ENCODE results near the gene TXLNA. TPM values are rescaled to one million over a fixed set of nuclear protein-coding genes. Genes with fewer than 3 reads are reported as not detected.

The TXLNA gene
- total RNA-seq, 1 experiment from 2014 or later, result 35.0 TPM

DNA sequence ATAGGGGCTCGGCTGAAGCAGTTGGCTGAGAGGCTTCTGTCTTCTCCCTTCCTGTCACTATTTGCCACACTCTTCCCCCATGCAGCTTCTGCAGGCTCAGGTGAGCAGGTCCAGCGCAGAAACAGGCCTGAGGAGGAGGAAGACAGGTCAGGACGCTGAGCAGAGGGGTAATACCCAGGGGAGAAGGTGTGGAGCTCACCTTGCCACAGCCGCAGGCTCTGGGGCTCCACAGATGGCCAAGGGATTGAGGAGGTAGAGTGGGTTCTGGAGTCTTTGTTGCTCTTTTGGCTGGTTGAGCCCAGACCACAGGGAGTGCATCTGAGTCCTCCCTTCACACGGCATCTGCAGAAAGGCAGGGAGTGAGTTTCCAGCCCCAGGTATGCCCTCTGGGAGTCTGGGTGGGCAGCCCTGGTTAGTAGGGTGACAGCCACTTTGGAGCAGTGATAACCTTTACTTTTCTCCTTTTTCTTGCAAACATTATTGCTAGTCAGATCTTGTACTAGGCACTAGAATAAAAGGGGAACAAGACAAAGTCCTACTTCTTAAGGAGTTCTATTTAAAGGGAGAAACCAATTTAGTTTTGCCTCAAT is 52.5 kb downstream of the TXLNA start:
- DNase-seq, result no peak
- Mint-ChIP-seq H3K27ac (ENCODE audit: unreplicated experiment) (no peak overlapping the region), H3K4me1 (ENCODE audit: low read depth, unreplicated experiment) (no peaks in the 10 kb centered on the region), H3K4me3 (ENCODE audit: unreplicated experiment) (no peak overlapping the region), H3K9me3 (ENCODE audit: unreplicated experiment) (no peaks in the 10 kb centered on the region), H3K36me3 (ENCODE audit: insufficient read depth, unreplicated experiment) (peaks cover 29% of the 10 kb centered on the region), H3K27me3 (ENCODE audit: insufficient read depth, unreplicated experiment) (no peaks in the 10 kb centered on the region)
- ChIA-PET POLR2A (no interaction called here), CTCF (interaction anchor here (0.5 kb wide), 2 partner anchors 26 to 78 kb away, joined by 3 to 4 read pairs; no protein-coding TSS in a partner anchor)
- intact Hi-C loops (cut with micrococcal nuclease; ENCODE audit: unreplicated experiment), result no loop called here
- Histone ChIP-seq H3K9me3 (no peaks in the 10 kb centered on the region), H3K27me3 (replicated peaks; ENCODE audit: control insufficient read depth, insufficient read depth, low read length) (no peaks in the 10 kb centered on the region), H3K4me1 (no peaks in the 10 kb centered on the region), H3K4me3 (ENCODE audit: low read depth, low read length) (no peak overlapping the region), H3K36me3 (ENCODE audit: control insufficient read depth, insufficient read depth, low read length) (peaks cover 1% of the 10 kb centered on the region; the same call in 1 of the 2 replicates)
- BruUV-seq (replicated peaks), result no TSS peak
- TF ChIP-seq, protein P1, sequence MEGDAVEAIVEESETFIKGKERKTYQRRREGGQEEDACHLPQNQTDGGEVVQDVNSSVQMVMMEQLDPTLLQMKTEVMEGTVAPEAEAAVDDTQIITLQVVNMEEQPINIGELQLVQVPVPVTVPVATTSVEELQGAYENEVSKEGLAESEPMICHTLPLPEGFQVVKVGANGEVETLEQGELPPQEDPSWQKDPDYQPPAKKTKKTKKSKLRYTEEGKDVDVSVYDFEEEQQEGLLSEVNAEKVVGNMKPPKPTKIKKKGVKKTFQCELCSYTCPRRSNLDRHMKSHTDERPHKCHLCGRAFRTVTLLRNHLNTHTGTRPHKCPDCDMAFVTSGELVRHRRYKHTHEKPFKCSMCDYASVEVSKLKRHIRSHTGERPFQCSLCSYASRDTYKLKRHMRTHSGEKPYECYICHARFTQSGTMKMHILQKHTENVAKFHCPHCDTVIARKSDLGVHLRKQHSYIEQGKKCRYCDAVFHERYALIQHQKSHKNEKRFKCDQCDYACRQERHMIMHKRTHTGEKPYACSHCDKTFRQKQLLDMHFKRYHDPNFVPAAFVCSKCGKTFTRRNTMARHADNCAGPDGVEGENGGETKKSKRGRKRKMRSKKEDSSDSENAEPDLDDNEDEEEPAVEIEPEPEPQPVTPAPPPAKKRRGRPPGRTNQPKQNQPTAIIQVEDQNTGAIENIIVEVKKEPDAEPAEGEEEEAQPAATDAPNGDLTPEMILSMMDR (IDR thresholded peaks at IDR 0.05; ENCODE audit: insufficient read depth in 1 of 2, low read depth in 1 of 2, low read length in 1 of 2, severe bottlenecking in 1 of 2, unreplicated experiment in 1 of 2), result no peak

DNA sequence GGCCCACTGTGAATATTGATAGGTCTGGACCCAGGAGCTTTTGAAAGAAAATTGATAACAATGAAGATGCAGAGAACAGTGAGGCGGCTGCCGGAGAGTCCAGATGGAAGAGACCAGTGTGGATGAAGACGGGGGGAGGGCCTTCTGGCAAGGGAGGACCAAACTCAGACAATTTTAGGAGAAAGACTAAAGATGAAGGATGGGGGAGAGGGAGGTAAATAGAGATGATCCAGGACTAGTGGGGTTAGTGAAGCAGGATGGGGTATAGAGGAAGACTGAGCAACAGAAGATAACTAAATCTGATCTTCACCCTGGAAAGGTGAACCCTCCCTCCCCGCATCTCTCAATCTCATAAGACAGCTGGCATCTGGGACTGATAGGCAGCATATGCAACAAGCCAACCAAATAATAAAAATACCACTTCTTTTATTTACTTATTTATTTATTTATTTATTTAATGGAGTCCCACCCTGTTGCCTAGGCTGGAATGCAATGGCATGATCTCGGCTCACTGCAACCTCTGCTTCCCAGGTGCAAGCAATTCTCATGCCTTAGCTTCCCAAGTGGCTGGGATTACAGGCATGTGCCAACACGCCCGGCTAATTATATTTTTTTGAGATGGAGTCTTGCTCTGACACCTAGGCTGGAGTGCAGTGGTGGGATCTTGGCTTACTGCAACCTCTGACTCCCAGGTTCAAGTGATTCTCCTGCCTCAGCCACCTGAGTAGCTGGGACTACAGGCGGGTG is 53.3 kb downstream of the TXLNA start:
- H3K36me3 Mint-ChIP-seq (ENCODE audit: insufficient read depth, unreplicated experiment), result peaks cover 23% of the 10 kb centered on the region
- CTCF ChIA-PET, result no interaction called here
- Histone ChIP-seq H3K27me3 (replicated peaks; ENCODE audit: control insufficient read depth, insufficient read depth, low read length) (no peaks in the 10 kb centered on the region), H3K36me3 (ENCODE audit: control insufficient read depth, insufficient read depth, low read length) (peaks cover 1% of the 10 kb centered on the region; the same call in 1 of the 2 replicates), H3K9me3 (no peaks in the 10 kb centered on the region), H3K4me1 (no peaks in the 10 kb centered on the region), H3K4me3 (ENCODE audit: low read depth, low read length) (no peak overlapping the region)
- H3K27ac Mint-ChIP-seq (ENCODE audit: unreplicated experiment), result no peak overlapping the region
- H3K4me1 Mint-ChIP-seq (ENCODE audit: low read depth, unreplicated experiment), result no peaks in the 10 kb centered on the region
- no peak for DNase-seq
- POLR2A ChIA-PET, result interaction anchor here (0.6 kb wide), 1 partner anchor 79 kb away, joined by 5 read pairs; no protein-coding TSS in a partner anchor
- no peaks in the 10 kb centered on the region for H3K27me3 Mint-ChIP-seq (ENCODE audit: insufficient read depth, unreplicated experiment)
- no peaks in the 10 kb centered on the region for H3K9me3 Mint-ChIP-seq (ENCODE audit: unreplicated experiment)
- no TSS peak for BruUV-seq (replicated peaks)
- H3K4me3 Mint-ChIP-seq (ENCODE audit: unreplicated experiment), result no peak overlapping the region
- intact Hi-C loops (cut with micrococcal nuclease; ENCODE audit: unreplicated experiment), result no loop called here
- TF ChIP-seq, protein P1 (IDR thresholded peaks at IDR 0.05; ENCODE audit: insufficient read depth in 1 of 2, low read depth in 1 of 2, low read length in 1 of 2, severe bottlenecking in 1 of 2, unreplicated experiment in 1 of 2), result no peak

DNA sequence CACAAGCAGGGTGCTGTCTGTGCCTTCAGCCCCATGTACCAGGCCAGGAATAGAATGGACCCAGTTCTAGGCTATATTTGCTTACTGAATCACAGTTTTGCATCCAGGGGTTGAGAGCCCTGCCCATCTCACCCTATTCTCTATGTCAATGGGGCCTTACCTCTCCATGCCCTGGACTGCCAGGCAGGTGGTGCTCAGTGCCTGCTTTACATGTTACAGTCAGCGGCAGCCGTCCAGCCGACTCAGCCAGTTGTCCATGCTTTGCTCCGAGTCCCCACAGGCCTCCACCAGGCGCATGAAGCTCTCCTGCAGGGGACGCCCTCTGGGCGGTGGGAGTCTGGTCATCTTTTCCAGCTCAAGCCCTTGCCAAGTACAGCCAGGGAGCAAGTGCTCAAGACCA is 55.3 kb downstream of the TXLNA start:
- Mint-ChIP-seq H3K4me3 (ENCODE audit: unreplicated experiment) (no peak overlapping the region), H3K4me1 (ENCODE audit: low read depth, unreplicated experiment) (no peaks in the 10 kb centered on the region), H3K36me3 (ENCODE audit: insufficient read depth, unreplicated experiment) (peaks cover 8% of the 10 kb centered on the region), H3K27ac (ENCODE audit: unreplicated experiment) (no peak overlapping the region), H3K27me3 (ENCODE audit: insufficient read depth, unreplicated experiment) (no peaks in the 10 kb centered on the region), H3K9me3 (ENCODE audit: unreplicated experiment) (no peaks in the 10 kb centered on the region)
- intact Hi-C loops (cut with micrococcal nuclease; ENCODE audit: unreplicated experiment), result no loop called here
- ChIA-PET POLR2A (interaction anchor here (1.1 kb wide), 1 partner anchor 101 kb away, joined by 3 read pairs; the partner anchor contains the start of gene MARCKSL1), CTCF (no interaction called here)
- Histone ChIP-seq H3K27me3 (replicated peaks; ENCODE audit: control insufficient read depth, insufficient read depth, low read length) (no peaks in the 10 kb centered on the region), H3K4me3 (ENCODE audit: low read depth, low read length) (no peak overlapping the region), H3K4me1 (no peaks in the 10 kb centered on the region), H3K9me3 (no peaks in the 10 kb centered on the region), H3K36me3 (ENCODE audit: control insufficient read depth, insufficient read depth, low read length) (no peaks in the 10 kb centered on the region)
- DNase-seq, result no peak
- TF ChIP-seq, protein P1 (IDR thresholded peaks at IDR 0.05; ENCODE audit: insufficient read depth in 1 of 2, low read depth in 1 of 2, low read length in 1 of 2, severe bottlenecking in 1 of 2, unreplicated experiment in 1 of 2), result no peak
- no TSS peak for BruUV-seq (replicated peaks)
